ENCODE results near the gene TUBA1C. TPM values are rescaled to one million over a fixed set of nuclear protein-coding genes. Genes with fewer than 3 reads are reported as not detected.

The TUBA1C gene
- total RNA-seq, 1 donor = 609 TPM

DNA sequence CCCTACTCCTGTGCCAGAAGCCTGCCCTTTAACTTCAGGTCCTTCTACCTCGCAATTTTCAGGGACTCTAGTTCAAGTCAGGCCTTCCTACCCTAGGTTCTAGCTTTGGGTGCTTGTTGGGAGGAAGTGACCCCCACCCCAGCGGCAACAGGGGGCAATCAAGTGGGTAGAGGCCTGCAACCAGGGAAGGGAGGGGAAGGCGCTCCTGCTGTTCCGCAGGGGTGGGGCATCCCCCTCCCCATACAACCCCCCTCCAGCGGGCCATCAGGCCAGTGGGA lies 29.9 kb downstream of the TUBA1C start:
- DNase-seq (ENCODE audit: low read depth) = no peak
- H3K4me3 ChIP-seq (ENCODE audit: low read depth, low read length) = no peak overlapping the region
- TF ChIP-seq, protein P1, sequence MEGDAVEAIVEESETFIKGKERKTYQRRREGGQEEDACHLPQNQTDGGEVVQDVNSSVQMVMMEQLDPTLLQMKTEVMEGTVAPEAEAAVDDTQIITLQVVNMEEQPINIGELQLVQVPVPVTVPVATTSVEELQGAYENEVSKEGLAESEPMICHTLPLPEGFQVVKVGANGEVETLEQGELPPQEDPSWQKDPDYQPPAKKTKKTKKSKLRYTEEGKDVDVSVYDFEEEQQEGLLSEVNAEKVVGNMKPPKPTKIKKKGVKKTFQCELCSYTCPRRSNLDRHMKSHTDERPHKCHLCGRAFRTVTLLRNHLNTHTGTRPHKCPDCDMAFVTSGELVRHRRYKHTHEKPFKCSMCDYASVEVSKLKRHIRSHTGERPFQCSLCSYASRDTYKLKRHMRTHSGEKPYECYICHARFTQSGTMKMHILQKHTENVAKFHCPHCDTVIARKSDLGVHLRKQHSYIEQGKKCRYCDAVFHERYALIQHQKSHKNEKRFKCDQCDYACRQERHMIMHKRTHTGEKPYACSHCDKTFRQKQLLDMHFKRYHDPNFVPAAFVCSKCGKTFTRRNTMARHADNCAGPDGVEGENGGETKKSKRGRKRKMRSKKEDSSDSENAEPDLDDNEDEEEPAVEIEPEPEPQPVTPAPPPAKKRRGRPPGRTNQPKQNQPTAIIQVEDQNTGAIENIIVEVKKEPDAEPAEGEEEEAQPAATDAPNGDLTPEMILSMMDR (IDR thresholded peaks at IDR 0.05; ENCODE audit: insufficient read depth, low read depth, low read length) = no peak

DNA sequence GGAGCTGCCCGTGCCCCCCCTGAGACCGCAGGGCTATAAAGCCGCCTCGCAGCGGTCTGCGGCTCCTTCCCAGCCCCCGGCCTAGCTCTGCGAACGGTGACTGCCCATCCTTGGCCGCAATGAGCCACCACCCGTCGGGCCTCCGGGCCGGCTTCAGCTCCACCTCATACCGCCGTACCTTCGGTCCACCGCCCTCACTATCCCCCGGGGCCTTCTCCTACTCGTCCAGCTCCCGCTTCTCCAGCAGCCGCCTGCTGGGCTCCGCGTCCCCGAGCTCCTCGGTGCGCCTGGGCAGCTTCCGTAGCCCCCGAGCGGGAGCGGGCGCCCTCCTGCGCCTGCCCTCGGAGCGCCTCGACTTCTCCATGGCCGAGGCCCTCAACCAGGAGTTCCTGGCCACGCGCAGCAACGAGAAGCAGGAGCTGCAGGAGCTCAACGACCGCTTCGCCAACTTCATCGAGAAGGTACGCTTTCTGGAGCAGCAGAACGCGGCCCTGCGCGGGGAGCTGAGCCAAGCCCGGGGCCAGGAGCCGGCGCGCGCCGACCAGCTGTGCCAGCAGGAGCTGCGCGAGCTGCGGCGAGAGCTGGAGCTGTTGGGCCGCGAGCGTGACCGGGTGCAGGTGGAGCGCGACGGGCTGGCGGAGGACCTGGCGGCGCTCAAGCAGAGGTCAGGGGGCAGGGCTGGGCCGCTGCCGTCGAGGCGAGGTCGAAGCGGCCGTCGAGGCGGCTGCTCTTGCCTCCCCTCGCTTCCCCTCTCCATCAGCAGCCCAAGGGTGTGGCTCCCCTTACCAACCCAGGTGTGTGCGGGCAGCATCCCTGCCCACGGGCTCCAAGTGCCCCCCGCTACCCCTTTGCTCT lies 30.4 kb downstream of the TUBA1C start, which contains the start of gene PRPH:
Gene PRPH, plus strand, starts transcription at position 66 of the 855 bp plus-strand sequence. Its CDS starts 54 bp downstream, at position 120.
- no peak for DNase-seq (ENCODE audit: low read depth)
- no peak within 1 kb of the TSS for H3K4me3 ChIP-seq (ENCODE audit: low read depth, low read length)
- TF ChIP-seq, protein P1 (IDR thresholded peaks at IDR 0.05; ENCODE audit: insufficient read depth, low read depth, low read length) = no peak

DNA sequence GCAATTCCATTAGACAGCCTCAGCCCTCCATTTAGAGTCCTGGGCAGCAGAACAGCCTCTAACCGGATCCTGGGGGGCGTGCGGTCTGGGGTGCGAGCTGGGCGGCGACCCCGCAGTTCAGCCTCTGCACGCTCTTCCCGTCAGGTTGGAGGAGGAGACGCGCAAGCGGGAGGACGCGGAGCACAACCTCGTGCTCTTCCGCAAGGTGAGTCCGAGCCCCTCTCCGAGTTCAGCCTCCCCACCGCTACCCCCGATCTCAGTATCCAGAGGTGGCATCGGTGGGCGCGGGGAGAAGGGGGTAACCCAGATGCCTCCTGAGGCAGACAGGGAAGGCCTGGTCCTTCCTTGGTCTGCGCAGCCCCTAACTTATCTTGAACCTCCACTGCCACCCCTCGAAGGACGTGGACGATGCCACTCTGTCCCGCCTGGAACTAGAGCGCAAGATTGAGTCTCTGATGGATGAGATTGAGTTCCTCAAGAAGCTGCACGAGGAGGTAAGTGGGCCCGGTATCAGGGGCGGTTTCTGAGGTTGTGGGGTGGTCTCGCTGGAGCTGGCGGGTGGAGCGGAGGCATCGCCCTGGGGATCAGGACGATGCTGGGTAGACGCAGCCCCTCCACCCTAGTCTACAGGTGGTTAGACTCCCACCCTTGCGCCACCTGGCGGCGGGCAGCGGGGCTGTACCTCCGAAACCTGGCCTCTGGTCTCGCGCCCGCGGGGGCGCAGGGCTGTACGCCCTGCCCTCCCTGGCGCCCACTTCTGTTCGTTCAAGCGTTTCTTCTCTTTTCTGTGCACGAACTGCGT lies 31.4 kb downstream of the TUBA1C start:
- TF ChIP-seq, protein P1 (IDR thresholded peaks at IDR 0.05; ENCODE audit: insufficient read depth, low read depth, low read length) = peak; percentile 71
- peak; percentile 19 for DNase-seq (ENCODE audit: low read depth)
- no peak overlapping the region for H3K4me3 ChIP-seq (ENCODE audit: low read depth, low read length)

DNA sequence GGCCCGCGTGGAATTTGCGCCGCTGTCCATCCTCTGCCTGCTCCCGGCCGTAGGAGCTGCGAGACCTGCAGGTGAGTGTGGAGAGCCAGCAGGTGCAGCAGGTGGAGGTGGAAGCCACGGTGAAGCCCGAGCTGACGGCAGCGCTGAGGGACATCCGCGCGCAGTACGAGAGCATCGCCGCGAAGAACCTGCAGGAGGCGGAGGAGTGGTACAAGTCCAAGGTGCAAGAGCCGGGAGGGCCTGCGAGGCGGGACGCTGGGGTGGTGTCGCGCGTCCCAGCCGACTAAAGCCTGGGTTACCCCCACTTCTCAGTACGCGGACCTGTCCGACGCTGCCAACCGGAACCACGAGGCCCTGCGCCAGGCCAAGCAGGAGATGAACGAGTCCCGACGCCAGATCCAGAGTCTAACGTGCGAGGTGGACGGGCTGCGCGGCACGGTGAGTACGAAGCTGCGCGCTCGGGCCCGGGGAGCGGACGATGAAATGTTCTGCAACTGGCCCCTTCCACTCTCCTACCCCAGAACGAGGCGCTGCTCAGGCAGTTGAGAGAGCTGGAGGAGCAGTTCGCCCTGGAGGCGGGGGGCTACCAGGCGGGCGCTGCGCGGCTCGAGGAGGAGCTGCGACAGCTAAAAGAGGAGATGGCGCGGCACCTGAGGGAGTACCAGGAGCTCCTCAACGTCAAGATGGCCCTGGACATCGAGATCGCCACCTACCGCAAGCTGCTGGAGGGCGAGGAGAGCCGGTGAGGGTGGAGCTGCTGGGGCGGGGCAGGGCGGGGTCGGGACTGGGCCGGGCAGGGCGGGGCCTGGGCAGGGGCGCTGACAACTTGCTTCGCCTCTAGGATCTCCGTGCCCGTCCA lies 32.2 kb downstream of the TUBA1C start:
- TF ChIP-seq, protein P1 (IDR thresholded peaks at IDR 0.05; ENCODE audit: insufficient read depth, low read depth, low read length) = no peak
- DNase-seq (ENCODE audit: low read depth) = no peak
- H3K4me3 ChIP-seq (ENCODE audit: low read depth, low read length) = peak overlapping the region; percentile 47

DNA sequence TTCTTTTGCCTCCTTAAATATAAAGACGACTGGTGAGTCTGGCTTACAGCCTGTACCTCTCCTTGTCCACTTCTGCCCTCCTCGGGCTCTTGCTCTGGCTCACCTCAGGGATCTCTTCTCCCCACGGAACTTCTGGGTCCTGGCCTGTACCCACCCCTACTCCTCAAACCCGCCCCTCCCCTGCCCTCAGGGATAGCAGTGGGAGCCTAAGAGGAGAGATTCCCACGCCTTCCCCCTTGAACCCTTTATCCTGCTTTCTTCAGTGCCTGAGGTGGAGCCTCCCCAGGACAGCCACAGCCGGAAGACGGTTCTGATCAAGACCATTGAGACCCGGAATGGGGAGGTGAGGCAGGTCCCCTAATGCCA lies 32.8 kb downstream of the TUBA1C start:
- H3K4me3 ChIP-seq (ENCODE audit: low read depth, low read length) = peak overlapping the region; percentile 21
- TF ChIP-seq, protein P1 (IDR thresholded peaks at IDR 0.05; ENCODE audit: insufficient read depth, low read depth, low read length) = no peak
- DNase-seq (ENCODE audit: low read depth) = no peak

DNA sequence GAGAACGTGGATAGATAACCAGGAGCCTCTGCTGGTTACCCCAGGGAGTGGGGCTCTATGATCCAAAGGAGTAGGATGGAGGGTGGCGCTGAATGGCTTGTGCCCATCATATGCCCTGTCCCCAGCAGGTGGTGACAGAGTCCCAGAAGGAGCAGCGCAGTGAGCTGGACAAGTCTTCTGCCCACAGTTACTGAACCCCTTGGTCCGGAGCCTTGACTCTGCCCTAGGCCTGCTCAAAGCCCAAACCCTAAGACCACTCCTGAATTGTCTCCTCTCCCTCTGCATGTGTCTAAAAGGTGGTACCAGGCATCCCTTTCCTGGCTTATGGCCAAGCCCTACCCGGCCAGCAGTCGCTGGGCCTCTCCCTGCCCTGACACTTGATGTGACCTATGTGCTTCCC lies 33.3 kb downstream of the TUBA1C start:
- no peak overlapping the region for H3K4me3 ChIP-seq (ENCODE audit: low read depth, low read length)
- DNase-seq (ENCODE audit: low read depth) = no peak
- TF ChIP-seq, protein P1 (IDR thresholded peaks at IDR 0.05; ENCODE audit: insufficient read depth, low read depth, low read length) = no peak

All from fibroblast of villous mesenchyme (primary cell).